GM08714 (cell line): ENCODE data around the gene ADAMTS17.

Experiments
- H3K4me3 ChIP-seq: fragments of 200-500 bp; sonication (Bioruptor generic); 2 replicates; pipeline ENCODE4 v1.5.1; 2014; ENCODE audit warnings: mild to moderate bottlenecking, low read length, inconsistent platforms
- ZNF274 ChIP-seq: IDR thresholded peaks from 2 replicates; pipeline ENCODE4 v1.6.1; 2012; ENCODE audit warnings: mild to moderate bottlenecking, low read depth, low read length

The ADAMTS17 gene

GRCh38 chr15:100061944-100062343 lies 279.8 kb downstream of the ADAMTS17 start:
- no peak overlapping the region for H3K4me3 ChIP-seq
- no peak for TF ChIP-seq ZNF274

DNA sequence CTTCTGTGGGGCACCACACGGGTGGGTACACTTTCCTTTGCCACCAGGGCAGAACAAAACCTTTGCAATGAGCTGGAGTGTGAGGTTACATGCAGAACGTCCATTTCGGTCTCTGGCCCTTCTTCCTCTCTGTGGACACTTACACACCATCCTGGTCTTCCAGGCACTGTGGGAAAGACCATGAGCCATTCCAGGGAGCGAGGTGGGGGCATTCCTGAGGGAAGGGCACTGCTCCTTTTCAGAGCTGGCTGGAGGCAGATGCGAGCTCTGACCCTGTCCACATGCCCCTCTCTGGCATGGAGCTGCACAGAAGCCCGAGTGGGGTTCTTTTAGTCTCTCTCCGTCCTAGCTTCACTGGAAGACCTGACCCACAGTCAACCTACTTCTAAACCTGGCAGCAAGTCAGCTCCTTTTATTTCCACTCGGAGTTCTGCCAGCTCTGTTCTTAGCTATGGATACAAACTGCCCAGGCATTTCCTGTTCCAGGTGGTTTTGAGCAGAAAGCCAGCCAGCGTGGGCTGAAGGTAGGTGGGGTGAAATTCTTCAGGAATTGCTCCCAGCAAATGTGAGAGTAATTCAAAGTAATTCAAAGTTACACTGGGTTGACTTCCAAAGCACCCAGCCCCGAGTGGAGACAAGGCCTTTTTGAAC lies 281.4 kb downstream of the ADAMTS17 start:
- no peak for TF ChIP-seq ZNF274
- H3K4me3 ChIP-seq = no peak overlapping the region

- no peak overlapping the region for H3K4me3 ChIP-seq
- TF ChIP-seq ZNF274 = no peak
Measured at GRCh38 chr15:100059521-100059920, 282.3 kb downstream of the ADAMTS17 start.

DNA sequence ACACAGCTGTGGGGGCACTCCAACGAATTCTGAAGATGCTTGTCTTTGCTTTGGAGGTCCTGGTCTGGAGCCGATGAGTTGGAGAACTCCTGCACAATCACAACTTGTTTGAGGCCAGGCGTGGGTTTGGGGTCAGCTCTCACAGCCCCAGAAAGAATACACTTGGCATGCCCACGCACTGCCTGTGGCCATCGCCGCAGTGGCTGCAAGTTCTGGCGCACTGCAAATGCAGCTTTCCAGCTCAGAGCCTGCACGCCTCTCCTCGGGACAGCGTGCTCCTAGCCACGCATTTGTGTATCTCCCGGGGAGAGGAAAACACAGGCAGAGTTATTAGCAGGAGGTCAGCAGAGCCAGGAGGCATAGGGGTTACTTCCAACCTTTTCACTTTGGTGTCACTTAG lies 282.7 kb downstream of the ADAMTS17 start:
- no peak for TF ChIP-seq ZNF274
- H3K4me3 ChIP-seq = no peak overlapping the region

DNA sequence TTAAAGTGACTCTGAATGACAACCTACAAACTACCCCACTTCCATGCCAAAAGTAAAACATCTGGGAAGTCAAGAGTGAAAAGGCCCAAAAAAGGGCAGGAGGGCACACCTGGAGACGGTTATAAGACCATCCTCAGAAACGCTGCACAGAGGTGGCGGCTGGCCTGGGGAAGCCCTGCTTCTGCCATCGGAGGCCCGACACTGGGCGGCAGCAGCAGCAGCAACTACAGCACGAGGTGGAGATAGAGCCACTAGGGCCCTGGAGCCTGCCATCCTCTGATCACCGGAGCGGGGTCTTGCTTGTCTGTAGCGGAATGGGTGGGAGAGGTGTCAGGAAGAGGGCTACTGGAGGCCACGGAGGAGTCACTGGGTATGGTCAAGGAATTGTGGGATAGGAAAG lies 283.3 kb downstream of the ADAMTS17 start:
- no peak overlapping the region for H3K4me3 ChIP-seq
- no peak for TF ChIP-seq ZNF274

DNA sequence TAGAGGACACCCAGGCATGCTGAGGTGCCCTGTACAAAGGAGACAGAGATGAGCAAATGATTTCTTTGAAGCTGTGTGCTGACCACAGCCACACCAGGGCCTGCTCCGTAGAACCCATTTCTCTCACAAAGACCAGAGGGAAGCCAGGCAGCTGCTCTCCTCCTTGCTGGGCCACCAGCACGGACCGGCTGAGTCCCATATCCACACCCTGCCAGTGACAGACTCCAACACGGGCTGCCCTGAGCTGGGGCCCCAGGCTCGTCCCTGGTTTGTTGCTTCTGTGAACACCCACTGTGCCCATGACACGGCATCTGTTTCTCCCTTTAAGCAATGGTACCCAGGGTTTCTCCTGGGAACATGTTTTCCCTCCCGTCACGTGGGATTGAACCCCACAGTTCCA lies 284.5 kb downstream of the ADAMTS17 start:
- H3K4me3 ChIP-seq = no peak overlapping the region
- no peak for TF ChIP-seq ZNF274

- no peak overlapping the region for H3K4me3 ChIP-seq
- no peak for TF ChIP-seq ZNF274
Measured at GRCh38 chr15:100056411-100057072, 285.2 kb downstream of the ADAMTS17 start.

GRCh38 chr15:100055821-100056220 lies 286.0 kb downstream of the ADAMTS17 start:
- H3K4me3 ChIP-seq = no peak overlapping the region
- TF ChIP-seq ZNF274 = no peak

DNA sequence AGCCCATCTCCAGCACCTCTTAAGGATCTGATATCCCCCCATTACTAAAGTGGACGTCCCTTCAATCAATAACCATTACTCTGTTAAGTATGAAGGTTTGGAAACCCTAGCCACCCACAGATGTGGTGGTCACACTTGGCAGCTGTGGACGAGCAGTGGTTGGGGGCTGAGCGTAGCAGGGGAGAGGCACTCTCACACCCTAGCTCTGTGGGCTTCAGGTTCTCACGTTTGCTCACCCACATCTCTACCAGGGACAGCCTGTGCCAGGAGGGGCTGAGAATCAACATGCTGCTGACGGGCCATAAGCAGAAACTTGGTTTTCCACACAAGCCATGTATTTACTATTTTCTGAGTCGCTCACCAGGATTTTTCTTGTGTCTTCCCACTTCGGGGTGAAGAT lies 287.2 kb downstream of the ADAMTS17 start:
- H3K4me3 ChIP-seq = no peak overlapping the region
- TF ChIP-seq ZNF274 = no peak

- TF ChIP-seq ZNF274 = no peak
- no peak overlapping the region for H3K4me3 ChIP-seq
Measured at GRCh38 chr15:100053474-100054121, 288.2 kb downstream of the ADAMTS17 start.

- no peak for TF ChIP-seq ZNF274
- no peak overlapping the region for H3K4me3 ChIP-seq
Measured at GRCh38 chr15:100052716-100053473, 288.9 kb downstream of the ADAMTS17 start.

DNA sequence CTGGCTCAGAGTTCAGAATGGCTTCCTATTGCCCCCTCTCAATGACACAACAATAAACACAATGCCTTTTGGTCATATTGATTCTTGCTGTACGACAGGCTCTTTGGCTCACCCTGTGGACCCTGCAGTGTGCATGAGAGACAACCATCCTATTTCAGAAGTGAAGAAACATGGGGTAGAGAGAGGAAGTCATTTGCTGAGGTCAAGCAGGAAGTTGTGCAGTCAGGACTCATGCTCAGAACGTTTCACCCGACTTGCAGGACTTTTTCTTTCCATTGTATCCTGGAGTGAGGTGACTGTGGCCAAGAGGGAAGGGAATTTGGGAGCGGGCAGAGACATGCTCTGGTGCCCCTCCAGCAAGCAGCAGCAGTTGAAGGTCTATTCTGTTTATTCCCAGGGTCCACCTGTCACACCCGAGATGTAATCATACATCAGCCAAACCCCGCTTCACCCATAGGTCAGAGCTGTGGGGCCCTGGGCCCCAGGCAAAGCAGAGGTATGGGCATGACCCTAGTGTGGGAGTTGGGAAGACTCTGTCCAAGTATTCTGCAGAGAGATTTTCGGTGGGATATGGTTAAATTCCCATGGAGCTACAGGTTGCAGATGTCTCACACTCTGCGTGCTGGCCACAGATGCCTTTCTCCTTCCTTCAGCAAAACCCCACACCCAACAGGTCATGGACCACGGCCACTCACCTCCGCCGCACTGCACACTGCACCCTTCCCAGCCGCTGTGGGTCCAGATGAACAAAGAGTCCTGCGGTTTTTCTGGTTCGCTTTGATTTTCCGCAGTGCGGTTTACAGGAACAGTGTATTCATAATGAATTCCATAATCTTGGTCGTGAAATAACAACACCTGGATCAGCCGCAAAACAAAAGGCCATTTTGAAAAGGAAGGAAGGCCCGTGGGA lies 290.6 kb downstream of the ADAMTS17 start:
- H3K4me3 ChIP-seq = no peak overlapping the region
- TF ChIP-seq ZNF274 = no peak
